Mesothelial cell of epicardium (in vitro differentiated cells): ENCODE measurements around the gene OR52K2. TPM values are rescaled to one million over a fixed set of nuclear protein-coding genes. Genes with fewer than 3 reads are reported as not detected.

Experiments
- DNase-seq, 2 experiments: peaks; one replicate each; pipeline ENCODE4 v3.0.0; 2021; ENCODE audit warnings: low spot score in 2 of 2; ENCODE audit not compliant: unreplicated experiment in 2 of 2
- H3K27ac Mint-ChIP-seq: 2 replicates; pipeline ENCODE4 v1.8.0; 2021; ENCODE audit warnings: mixed read lengths
- H3K27me3 Mint-ChIP-seq: 2 replicates; pipeline ENCODE4 v1.8.0; 2021; ENCODE audit warnings: low read depth, mixed read lengths
- H3K36me3 Mint-ChIP-seq: 2 replicates; pipeline ENCODE4 v1.8.0; 2021; ENCODE audit warnings: mixed read lengths
- H3K4me1 Mint-ChIP-seq: 2 replicates; pipeline ENCODE4 v1.8.0; 2021; ENCODE audit warnings: mixed read lengths
- H3K4me3 Mint-ChIP-seq: 2 replicates; pipeline ENCODE4 v1.8.0; 2021; ENCODE audit warnings: mild to moderate bottlenecking, moderate library complexity, mixed read lengths
- H3K9me3 Mint-ChIP-seq: 2 replicates; pipeline ENCODE4 v1.8.0; 2021; ENCODE audit warnings: mixed read lengths
- total RNA-seq: library from RNA; stranded (reverse); gene quantifications from 3 replicates; pipeline ENCODE4 v1.2.1, GENCODE V29; 2021
- TF ChIP-seq, protein P1 (sequence below): fragments of 200-600 bp; sonication (generic); IDR thresholded peaks from one replicate; pipeline ENCODE4 v1.5.0; 2021; ENCODE audit warnings: antibody characterized with exemption; ENCODE audit not compliant: unreplicated experiment

The OR52K2 gene
- total RNA-seq, 1 donor from 2014 or later, result not detected

GRCh38 chr11:4495487-4495886, 46.4 kb downstream of the OR52K2 start:
- Mint-ChIP-seq H3K36me3 (no peaks in the 10 kb centered on the region), H3K4me1 (peaks cover 26% of the 10 kb centered on the region), H3K27ac (no peak overlapping the region), H3K9me3 (peaks cover 6% of the 10 kb centered on the region), H3K4me3 (no peak overlapping the region), H3K27me3 (no peaks in the 10 kb centered on the region)
- no peak for DNase-seq
- TF ChIP-seq, protein P1, sequence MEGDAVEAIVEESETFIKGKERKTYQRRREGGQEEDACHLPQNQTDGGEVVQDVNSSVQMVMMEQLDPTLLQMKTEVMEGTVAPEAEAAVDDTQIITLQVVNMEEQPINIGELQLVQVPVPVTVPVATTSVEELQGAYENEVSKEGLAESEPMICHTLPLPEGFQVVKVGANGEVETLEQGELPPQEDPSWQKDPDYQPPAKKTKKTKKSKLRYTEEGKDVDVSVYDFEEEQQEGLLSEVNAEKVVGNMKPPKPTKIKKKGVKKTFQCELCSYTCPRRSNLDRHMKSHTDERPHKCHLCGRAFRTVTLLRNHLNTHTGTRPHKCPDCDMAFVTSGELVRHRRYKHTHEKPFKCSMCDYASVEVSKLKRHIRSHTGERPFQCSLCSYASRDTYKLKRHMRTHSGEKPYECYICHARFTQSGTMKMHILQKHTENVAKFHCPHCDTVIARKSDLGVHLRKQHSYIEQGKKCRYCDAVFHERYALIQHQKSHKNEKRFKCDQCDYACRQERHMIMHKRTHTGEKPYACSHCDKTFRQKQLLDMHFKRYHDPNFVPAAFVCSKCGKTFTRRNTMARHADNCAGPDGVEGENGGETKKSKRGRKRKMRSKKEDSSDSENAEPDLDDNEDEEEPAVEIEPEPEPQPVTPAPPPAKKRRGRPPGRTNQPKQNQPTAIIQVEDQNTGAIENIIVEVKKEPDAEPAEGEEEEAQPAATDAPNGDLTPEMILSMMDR, result no peak

DNA sequence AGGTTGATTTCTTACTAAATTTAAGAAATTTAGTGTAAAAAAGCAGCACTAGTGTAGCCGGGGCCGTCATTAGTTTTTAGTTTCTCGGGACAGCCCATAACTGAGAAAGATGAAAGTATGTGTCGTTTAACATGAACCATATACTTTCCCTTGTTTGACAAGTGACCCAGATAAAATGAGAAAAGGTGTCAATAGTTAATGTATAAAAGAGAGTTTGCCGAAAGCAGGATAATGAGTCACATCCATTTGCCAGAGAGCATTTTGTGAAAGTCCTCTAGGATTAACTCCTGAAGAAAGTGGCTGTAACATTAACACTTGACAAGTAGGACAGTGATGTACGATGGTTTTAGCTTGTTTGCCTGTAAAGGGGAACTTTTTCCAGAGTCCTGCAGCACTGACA, 46.9 kb downstream of the OR52K2 start:
- Mint-ChIP-seq H3K36me3 (no peaks in the 10 kb centered on the region), H3K4me1 (peaks cover 26% of the 10 kb centered on the region), H3K9me3 (peaks cover 6% of the 10 kb centered on the region), H3K27ac (peak overlapping the region; percentile 4), H3K27me3 (no peaks in the 10 kb centered on the region), H3K4me3 (peak overlapping the region; percentile 29)
- no peak for DNase-seq
- TF ChIP-seq, protein P1, result no peak

- Mint-ChIP-seq H3K4me1 (peaks cover 26% of the 10 kb centered on the region), H3K27ac (peak overlapping the region; percentile 27), H3K27me3 (no peaks in the 10 kb centered on the region), H3K4me3 (peak overlapping the region; percentile 29), H3K36me3 (no peaks in the 10 kb centered on the region), H3K9me3 (peaks cover 1% of the 10 kb centered on the region)
- TF ChIP-seq, protein P1, result no peak
- DNase-seq, result no peak
Observed at GRCh38 chr11:4496557-4497248, 47.6 kb downstream of the OR52K2 start.

Other genes starting within 250 kb of the OR52K2 start
- gene OR52B4, start 80.9 kb upstream of the OR52K2 start, total RNA-seq, result not detected in 3 replicates
- gene TRIM21, start 55.6 kb upstream of the OR52K2 start, total RNA-seq, result 16.5 to 17.4 TPM (median 17.1 TPM) in 3 replicates
- gene OR52K1, start 33.4 kb downstream of the OR52K2 start, total RNA-seq, result 0.07 TPM in 1 of 3 replicates, not detected in the others
- gene OR52M1, start 95.9 kb downstream of the OR52K2 start, total RNA-seq, result not detected in 3 replicates
- gene OR52I2, start 132.4 kb downstream of the OR52K2 start, total RNA-seq, result not detected in 3 replicates
- gene OR52I1, start 144.7 kb downstream of the OR52K2 start, total RNA-seq, result not detected in 3 replicates
- gene TRIM68, start 158.9 kb downstream of the OR52K2 start, total RNA-seq, result 20.2 to 23.3 TPM (median 21.4 TPM) in 3 replicates
- gene OR51D1, start 188.2 kb downstream of the OR52K2 start, total RNA-seq, result not detected in 3 replicates
- not detected in 3 replicates for gene OR51E1, start 194.7 kb downstream of the OR52K2 start, total RNA-seq
- gene OR51E2, start 248.6 kb downstream of the OR52K2 start, total RNA-seq, result 0.11 TPM in 1 of 3 replicates, not detected in the others